T-helper 2 cell treated with Interferon-gamma antibody and Interleukin-4, amounts not matched to agents 100 ng/mL and 5 ng/mL, for 36 hours (primary cell): ENCODE results near the gene NAA38. TPM values are rescaled to one million over a fixed set of nuclear protein-coding genes. Genes with fewer than 3 reads are reported as not detected.

Source experiments
- intact Hi-C: fragments of 100-400 bp; cut with micrococcal nuclease; formaldehyde crosslinking; loops from one replicate; pipeline ENCODE4 v1.15.1; 2023
- total RNA-seq: library from RNA; stranded (reverse); gene quantifications from 2 replicates; pipeline ENCODE4 v1.2.3, GENCODE V29; 2022

Gene NAA38
- total RNA-seq, 1 donor from 2014 or later = 74.9 TPM

DNA sequence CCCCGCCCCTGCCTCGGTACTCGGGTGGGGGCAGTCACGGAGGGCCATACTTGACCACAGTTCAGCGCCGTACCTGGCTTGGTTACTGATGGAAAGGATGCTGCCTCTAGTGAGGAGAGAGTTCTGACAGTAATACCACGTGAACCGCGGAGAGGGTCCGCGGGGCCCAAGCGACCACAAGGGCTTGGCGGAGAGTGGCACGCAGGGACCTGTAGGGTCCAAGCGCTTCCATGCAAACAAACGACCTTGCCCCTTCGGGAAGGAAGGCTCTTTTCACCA, 14.2 kb downstream of the NAA38 start:
- intact Hi-C loops = loop anchor here (1.0 to 5.0 kb wide), 5 partner anchors 156 to 831 kb away; partner anchors contain the start of genes MPDU1, RNASEK and TP53

DNA sequence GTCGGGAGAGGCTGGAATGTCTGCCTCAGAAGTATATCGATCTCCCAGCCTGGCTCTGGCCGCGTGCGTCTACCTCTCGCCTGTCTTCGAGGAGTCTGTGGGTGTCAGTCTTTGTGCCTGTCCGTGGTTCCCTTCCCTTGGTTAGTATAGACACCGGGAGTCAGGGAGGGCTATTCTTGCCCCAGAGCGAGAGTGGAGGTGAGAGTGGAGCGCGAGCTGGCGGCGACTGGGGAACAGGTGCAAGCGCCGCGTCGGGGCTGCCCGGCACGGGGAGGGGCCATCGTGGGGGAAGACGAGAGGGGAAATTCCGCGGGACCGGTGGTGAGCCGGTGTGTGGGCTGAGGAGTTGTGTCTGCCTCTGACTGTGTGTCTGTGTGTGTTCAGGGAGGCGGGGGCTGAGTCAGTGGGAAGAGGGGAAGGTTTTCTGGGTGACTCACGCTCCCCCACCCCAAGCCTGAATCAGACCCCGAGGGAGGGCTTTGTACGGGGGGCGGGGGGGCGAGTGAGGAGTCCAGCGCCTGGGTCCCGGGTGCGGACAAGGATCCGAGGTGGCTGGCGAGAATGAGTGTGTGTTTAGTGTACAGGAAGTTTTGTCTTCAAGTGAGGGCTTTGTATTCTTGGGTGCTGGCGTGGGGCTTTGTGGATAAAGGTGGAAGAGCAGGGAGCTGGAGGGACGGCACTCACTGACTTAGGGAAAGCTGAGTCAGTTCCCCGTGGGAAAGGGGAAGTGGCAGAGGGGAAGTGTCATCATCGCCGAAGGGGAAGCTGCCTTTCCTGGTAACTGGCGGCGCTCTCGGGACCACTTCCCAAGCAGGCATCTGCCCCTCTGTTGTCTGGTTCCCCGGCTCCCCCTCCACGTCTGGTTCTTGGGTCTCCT, 14.7 kb downstream of the NAA38 start:
- intact Hi-C loops = loop anchor here (1.0 to 5.0 kb wide), 6 partner anchors 9 to 830 kb away; partner anchors contain the start of genes MPDU1, RNASEK and TP53

DNA sequence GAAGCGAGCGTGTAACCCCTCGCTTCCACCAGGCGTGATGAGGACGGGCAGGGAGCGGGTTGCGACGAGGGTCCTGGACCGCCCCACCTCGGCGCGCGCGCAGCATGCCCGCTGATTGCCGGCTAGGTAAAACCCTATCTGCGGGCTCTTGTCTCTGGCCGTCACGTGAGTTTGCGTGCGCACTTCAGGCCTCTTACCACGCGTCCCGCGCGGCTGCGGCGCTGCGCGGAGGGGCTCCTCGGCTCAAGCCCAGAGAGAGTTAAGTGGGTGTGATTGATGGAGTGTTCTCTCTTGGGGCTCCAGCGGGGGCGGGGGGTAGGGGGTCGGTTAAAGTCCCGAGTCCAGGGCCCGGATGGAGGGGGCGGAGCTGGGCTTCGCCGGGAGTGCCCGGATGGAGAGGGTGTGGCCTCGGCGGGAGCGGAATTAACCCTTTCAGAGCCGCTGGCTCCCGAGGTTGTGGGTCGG, 15.4 kb downstream of the NAA38 start:
- intact Hi-C loops = loop anchor here (1.0 to 5.0 kb wide), 5 partner anchors 9 to 830 kb away; partner anchors contain the start of genes MPDU1, RNASEK and TP53

DNA sequence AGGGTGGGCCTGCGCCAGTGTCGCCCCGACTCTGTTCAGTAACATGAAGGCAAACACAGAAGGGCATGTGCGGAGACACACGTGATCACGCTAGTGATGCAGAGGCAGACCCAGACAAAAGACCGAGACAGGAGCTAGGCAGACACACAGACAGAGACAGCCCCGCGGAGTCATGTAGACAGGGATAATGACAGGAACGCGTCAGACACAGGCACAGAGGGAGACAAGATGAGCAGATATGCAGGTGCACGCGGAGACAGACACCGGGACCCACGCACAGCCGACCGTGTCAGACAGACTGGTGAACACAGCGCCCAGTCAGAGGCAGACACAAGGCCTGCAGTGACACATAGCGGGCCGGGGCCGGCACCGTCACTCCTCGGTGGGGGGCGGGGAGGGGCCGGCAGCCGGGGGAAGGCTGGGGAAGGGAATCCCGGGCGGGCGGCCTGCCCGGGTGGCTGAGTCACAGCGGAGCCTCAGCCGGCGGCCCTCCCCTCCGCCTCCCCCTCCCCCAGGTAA, 15.9 kb downstream of the NAA38 start:
- intact Hi-C loops = loop anchor here (5.0 kb wide), 2 partner anchors 259 to 829 kb away; partner anchors contain the start of genes MPDU1 and RNASEK

DNA sequence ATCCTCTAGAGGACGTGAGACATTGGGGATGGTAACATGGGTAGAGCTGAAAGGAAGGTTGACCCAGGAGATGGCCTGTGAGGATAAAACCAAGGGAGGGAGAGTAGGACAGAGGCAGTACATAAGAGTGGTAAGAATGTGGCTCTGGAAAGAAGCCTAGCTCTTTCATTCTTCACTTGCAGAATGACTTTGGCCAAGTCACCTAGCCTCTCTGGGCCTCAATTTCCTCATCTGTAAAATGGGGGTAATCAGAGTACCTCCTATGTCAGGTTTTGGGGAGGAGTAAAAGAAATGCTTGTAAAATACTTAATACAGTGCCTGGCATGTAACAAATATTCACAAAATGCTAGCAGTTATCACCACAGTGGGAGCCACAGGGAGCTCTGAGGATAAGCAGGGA, 16.5 kb downstream of the NAA38 start:
- intact Hi-C loops = loop anchor here (5.0 kb wide), 2 partner anchors 259 to 829 kb away; partner anchors contain the start of genes MPDU1 and RNASEK

DNA sequence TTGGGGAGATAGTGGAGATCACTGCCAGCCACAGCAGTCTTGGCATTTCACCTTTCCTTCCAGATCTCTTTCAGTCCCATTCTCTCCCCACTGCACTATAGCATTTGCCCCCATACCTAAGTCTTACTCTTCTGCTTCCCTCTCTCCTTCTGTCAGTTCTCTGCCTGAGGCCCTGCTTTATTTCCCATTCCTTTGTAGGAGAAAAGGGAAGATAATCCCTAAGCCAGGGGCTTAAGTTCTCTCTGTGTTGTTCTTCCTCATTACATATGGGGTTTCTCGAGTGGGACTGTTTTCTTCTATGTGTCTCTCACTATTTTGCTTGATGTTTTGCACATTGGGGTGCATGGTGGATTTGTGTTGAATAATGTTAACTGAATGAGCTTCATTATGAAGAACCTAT, 16.9 kb downstream of the NAA38 start:
- intact Hi-C loops = loop anchor here (5.0 kb wide), 2 partner anchors 258 to 828 kb away; partner anchors contain the start of genes MPDU1 and RNASEK

DNA sequence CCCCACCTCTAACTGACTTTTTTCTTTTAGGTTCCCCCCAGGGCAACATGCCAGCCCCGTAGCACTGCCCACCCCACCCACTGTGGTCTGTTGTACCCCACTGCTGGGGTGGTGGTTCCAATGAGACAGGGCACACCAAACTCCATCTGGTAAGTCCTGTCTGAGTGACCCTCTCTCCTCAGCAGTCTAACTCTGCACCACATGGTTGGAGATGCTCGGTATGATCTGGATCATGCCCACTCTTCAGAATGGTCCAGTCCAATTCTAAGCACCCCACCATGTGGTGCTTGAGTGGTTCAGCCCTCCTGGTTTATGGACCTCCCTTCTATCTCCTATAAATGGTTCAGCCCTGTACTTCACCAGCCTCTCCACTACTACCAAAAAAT, 17.5 kb downstream of the NAA38 start:
- intact Hi-C loops = loop anchor here (5.0 to 10.0 kb wide), 4 partner anchors 225 to 828 kb away; partner anchors contain the start of genes FXR2, HES7, MPDU1 and RNASEK

DNA sequence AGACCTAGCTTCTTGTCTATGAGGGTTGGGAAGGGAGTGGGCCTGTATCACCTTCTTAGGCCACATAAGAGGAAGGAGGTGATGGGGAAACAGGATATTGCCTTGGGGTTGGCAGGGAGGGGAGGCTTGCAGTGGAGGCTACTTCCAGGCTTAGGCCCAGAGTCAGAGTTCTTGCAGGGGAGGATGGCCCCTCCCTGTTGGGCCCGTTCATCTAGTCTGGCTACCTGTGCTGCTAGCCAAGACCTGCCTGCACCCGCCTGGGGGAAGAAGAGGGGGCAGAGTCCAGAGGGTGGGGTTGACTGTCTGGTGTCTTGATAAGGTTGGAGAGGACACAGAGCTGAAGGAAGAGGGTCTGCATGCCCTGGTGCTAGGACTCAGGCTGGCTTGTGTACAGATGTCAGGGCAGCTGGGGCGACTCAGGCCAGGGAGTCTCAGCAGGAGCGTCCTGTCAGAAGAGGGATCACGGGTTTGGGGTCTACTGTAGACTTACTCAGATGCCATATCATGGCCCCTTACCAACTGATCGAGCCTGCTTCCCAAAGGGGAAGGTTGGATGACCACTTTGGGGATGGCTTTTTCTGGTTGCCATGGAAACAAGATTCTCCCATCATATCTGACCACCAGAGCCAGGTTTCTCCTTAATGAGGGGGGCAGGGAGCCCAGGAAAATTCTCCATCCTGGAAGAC, 18.0 kb downstream of the NAA38 start:
- intact Hi-C loops = loop anchor here (10.0 kb wide), 2 partner anchors 225 to 285 kb away; partner anchors contain the start of genes FXR2 and HES7

DNA sequence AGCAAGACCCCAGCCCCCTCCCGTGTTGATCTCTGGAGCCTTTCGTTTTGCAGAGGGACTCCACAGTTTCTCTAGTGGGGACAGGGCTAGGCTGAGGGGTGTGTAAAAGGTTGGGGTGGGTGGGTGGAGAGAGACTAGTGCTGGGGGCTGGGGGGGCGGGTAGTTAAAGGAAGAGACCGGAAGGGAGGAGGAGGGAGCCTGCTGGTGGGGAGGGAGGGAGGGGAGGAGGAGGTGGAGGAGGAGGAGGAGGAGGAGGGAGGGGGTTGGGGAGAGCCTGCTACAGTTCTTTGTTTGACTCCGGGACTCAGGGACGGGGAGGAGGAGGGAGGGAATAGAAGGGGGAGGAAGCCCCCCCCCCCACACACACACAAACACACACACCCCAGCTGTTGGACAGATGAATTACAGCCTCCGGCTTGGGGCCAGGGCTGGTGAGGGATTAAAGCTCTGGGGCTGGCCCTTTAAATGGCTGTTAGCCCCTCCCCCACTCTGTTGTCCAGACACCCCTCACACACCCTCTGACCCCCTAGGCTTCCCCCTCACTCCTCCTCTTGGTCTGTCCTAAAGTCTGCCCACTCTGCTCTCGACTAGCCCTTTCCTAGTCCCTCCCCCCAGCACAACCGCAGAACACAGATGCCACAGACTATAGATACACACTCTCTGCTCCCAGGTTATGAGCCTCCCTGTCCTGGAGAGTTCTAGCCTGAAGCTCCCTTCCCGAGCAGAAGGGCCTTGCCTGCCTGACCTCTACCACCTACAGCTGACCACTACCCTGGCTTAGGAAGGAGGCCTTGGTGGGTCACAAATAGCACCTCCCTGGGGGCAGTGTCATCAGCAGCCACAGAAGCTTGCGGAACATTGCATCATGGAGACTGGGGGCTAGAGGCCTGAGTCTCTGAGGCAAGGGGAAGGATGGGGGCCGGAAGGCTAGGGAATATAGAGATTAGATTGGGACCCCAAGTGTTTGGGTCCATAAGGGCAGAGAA, 19.0 kb downstream of the NAA38 start:
- intact Hi-C loops = loop anchor here (10.0 kb wide), 2 partner anchors 224 to 286 kb away; partner anchors contain the start of genes FXR2 and HES7

DNA sequence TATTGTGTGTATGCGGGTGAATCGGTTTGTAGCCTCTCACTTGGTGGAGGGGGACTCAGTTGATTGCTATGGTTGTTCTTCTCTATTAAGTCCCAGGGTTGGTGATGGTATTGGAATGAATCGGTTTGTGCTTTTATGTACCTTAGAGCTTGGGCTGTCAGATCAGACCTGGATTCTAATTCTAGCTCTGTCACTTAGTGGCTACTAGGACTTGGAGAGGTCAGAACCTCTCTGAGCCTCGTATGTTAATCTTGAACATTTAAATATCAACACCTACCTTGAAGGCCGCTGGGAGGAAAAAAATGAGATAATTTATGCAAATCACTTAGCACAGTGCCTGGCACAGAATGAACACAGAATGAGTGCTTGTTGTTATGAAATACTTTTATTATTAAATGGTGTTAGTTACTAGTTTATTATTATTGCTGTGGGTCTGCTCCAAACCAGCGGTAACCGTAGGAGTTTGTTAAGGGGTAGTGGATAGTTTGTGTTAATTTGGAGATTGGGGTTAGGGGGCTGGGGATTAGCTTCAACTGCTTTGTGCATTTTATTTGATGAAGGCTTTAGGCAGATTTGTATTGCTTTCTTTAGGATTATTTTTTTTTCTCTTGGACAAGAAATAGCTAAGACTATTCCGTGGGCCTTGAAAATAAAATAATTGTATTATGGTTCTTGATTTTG, 19.8 kb downstream of the NAA38 start:
- intact Hi-C loops = loop anchor here (10.0 kb wide), 2 partner anchors 223 to 287 kb away; partner anchors contain the start of genes FXR2 and HES7

DNA sequence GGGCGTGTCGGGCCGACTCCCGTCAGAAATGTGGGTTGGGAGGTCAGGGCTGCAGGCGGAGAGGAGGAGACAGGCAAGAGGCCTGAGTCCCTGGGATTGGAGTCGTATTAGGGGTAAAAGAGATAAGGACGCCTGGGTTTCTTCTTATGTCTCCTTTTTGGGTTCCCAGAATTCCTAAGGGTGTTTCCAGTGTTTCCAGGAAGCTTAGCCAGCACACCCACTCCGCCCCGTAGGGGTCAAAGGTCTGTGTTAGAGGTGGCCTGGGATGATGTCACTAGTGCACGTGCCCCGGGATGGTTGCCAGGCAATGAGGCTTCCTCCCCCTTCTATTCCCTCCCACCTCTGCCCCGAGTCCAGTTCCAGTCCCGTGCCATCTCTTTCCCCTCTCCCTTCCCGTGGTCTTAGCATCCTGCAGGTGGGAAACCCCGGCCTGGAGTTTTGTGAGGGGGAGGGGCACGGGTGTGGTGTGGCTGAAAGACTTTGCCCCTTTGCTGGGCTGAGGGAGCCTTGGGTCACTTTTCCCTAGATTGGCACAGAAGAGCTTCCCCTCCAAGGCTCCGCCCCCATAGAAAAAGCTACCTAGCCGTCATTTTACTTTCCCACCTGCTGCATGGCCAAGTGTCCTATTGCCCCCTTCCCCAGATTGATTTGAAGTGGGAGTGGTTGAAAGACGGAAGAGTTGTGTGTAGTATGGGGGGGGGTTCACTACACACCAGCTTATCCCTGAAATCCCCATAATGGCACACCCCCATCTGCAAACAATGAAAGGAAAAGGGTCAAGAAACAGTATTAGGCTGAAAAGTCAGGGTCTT, 20.6 kb downstream of the NAA38 start:
- intact Hi-C loops = loop anchor here (10.0 kb wide), 2 partner anchors 222 to 288 kb away; partner anchors contain the start of genes FXR2 and HES7

DNA sequence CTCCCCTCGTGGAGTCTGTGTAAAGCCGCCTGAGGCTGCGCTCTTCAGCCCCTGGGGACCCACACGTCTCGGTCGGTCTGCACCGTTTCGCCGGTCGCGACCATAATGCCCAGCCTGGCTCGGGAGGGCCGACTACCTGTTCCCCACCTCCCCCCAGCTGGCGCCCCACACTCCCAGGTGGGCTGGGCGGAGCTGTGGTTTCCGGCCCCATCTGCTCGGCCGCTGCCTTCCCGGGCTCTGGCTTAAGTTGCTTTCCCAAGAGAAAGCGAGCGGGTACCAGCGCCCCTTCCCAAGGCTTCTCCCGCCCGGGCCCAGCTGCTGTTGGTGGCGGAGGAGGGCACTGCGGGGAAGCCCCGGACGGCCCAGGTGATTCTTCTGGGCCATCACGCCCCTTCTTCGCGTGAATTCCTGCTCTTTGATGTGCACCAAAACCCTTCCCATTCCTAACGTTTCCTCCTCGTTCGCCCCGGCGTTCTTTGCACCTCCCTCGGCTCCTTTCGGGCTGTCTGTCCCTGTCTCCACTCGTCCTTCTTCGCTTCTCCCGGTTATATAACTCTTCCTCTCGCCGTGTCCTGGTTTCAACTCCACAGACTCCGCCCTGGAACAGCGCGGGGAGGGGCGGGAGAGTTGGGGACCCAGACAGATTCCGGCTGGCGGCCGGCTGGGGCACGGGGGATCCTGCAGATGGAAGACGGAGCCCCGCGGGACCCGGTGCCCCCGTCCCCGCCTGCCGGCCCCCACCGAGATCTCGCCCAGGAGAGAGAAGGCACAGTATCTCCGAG, 21.4 kb downstream of the NAA38 start:
- intact Hi-C loops = loop anchor here (1.0 to 10.0 kb wide), 7 partner anchors 8 to 289 kb away; partner anchors contain the start of genes CNTROB, FXR2, HES7 and TP53

DNA sequence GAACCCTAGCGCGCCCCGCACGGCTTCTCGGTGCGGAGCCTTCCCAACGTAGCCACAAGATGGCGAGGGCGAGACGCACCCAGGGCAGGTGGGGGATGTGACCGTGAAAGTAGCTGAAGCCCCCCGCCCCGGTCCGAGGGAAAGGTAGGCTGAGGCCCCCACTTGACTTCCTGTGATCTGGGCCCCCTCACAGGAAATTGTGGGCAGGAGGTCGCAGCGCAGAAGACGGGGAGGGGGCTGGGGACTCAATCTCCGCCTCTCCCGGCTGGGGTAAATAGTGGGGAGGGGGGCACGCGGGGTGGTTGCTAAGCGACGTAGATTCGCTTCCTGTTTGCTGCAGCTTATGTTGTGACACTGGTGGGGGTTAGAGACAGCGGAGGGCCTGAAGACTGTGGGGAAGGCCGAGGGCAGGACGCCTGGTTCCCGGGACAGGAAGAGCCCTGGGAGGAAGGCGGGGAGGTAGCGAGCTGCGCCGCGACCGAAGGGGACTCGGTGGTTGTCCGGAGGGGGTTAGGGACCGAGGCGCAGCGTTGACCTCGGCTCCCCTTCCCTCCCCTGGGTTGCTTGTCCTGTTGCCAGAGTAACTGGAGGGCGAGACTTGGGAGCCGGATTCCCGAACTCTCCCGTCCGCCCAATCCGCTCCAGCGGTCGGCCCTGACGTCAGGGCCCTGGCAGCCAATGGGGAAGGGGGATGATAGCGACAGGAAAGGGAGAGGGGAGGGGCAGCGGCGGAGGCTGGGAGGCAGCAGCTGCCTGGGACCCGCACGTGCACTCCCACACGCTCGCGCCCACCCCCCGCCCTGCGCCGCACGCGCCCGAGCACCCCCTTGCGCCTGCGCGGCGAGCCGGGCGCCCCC, 22.2 kb downstream of the NAA38 start:
- intact Hi-C loops = loop anchor here (1.0 to 10.0 kb wide), 8 partner anchors 9 to 290 kb away; partner anchors contain the start of genes CNTROB, FXR2, HES7 and NAA38

DNA sequence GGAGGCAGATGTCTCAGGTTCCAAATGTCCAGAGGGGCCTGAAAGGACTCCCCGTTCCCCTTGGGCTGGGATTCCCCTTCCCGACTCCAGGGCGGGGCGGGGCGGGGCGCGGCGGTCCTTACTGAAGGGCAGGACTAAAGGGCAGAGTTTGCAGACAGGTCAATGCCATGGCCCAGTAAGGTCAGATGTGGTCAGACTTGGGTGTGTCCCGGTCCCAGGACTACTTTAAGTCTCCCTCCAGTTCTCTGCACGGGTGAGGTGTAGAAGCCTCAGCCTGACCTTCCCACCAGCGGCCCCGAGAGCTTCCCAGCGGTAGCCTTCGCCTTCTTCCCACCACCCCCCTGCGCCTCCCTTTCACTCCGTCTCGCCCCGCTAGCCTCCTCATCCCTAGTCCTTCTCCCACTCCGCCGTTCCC, 22.8 kb downstream of the NAA38 start:
- intact Hi-C loops = loop anchor here (1.0 to 10.0 kb wide), 4 partner anchors 23 to 290 kb away; partner anchors contain the start of genes FXR2, HES7, NAA38 and TP53

DNA sequence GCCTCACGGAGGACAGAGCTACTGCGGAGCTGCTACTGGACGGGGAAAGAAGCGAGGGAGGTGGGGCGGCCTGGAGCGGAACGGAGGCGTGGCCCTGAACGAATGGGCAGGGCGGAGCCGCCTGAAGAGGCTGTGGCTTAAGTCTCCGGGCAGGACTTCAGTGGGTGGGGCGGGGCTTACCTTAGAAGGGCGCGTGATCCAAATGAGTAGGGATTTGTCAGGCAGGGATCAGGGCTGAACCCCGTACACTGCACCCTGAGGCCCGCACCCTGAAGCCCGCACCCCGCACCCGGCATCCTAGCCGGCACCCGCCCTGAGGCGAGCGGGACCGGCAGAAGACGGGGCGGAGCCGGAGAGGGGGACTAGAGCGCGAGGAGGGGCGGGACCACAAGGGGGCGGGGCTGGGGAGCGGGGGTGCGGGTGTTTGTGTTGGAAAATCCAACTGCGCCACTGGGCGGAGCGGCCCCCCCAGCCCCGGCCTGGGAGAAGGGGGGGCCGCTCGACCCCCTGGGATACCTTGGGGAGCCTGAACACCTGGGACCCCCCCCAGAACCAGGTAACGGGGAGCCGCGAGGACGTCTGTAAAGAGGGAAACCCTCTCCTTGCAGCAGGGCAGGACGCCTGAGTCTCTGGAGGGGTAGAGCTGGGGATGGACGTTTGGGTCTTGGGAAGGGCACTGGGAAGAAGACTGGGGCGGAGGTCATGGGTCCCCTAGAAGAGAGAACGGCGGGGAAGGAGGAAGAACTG, 23.4 kb downstream of the NAA38 start, which contains the start of gene KDM6B:
TSS of gene KDM6B (plus strand) at position 423 of the 747 bp plus-strand sequence. CDS start 11,338 bp downstream, outside the sequence.
- intact Hi-C loops = loop anchor here (1.0 to 10.0 kb wide), 4 partner anchors 23 to 291 kb away; partner anchors contain the start of genes FXR2, HES7, NAA38 and TP53
